ENCODE results near the gene ATR. TPM values are rescaled to one million over a fixed set of nuclear protein-coding genes. Genes with fewer than 3 reads are reported as not detected.
"Not testable (repeated sequence)": the region's sequence is repeated elsewhere in the genome, so short reads cannot be mapped to it uniquely, and the experiment has no call there.

ATR gene
- total RNA-seq, 2 experiments from 2014 or later = 29.0 to 29.5 TPM

GRCh38 chr3:142445816-142446254 is 132.7 kb downstream of the ATR start:
- H3K9me3 Mint-ChIP-seq = no peaks in the 10 kb centered on the region
- Histone ChIP-seq H3K9me3 (ENCODE audit: control insufficient read depth in 1 of 2, insufficient read depth in 1 of 2, low read length in 2 of 2) (no peaks in the 10 kb centered on the region), H3K36me3 (ENCODE audit: insufficient read depth, low read length) (peaks cover 7% of the 10 kb centered on the region), H3K4me1 (ENCODE audit: insufficient read depth, low read length) (peaks cover 22% of the 10 kb centered on the region), H3K27ac (ENCODE audit: low read depth in 1 of 2, low read length in 2 of 2) (peak overlapping the region in 1 of 2 donors; percentile 6), H3K27me3 (ENCODE audit: control insufficient read depth in 1 of 2, insufficient read depth in 2 of 2, low read length in 2 of 2) (no peaks in the 10 kb centered on the region), H3K4me3 (ENCODE audit: low read length) (peak overlapping the region; percentile 85)
- H3K4me1 Mint-ChIP-seq (ENCODE audit: low read depth) = peaks cover 75% of the 10 kb centered on the region
- POLR2A ChIA-PET = interaction anchor here (0.7 to 4.1 kb wide), 3 partner anchors 133 to 844 kb away, joined by 4 to 35 read pairs (median 9); partner anchors contain the start of genes ATR and U2SURP
- peaks cover 39% of the 10 kb centered on the region for H3K36me3 Mint-ChIP-seq (ENCODE audit: low read depth)
- CTCF ChIA-PET = no interaction called here
- H3K4me3 Mint-ChIP-seq = peak overlapping the region; percentile 95
- H3K27me3 Mint-ChIP-seq = no peaks in the 10 kb centered on the region
- no peak for ATAC-seq (ENCODE audit: poor library complexity)
- peak in 4 of 14 experiments; percentile 10 to 68 (median 36) for DNase-seq
- H3K27ac Mint-ChIP-seq = peak overlapping the region; percentile 99
- TF ChIP-seq CTCF (IDR thresholded peaks at IDR 0.05) = no peak
- intact Hi-C loops (cut with DNase I, micrococcal nuclease) = loop anchor here (5.0 kb wide), 3 partner anchors 131 to 1504 kb away; partner anchors contain the start of genes ATP1B3 (in 1 of the 2), ATR (in 1 of the 2) and SLC25A36 (in 1 of the 2)

- DNase-seq (no peak), ATAC-seq (ENCODE audit: poor library complexity) (no peak)
- H3K36me3 ChIP-seq (ENCODE audit: insufficient read depth, low read length) = peaks cover 4% of the 10 kb centered on the region
- H3K27me3 ChIP-seq (ENCODE audit: control insufficient read depth in 1 of 2, insufficient read depth in 2 of 2, low read length in 2 of 2) = no peaks in the 10 kb centered on the region
- no peak overlapping the region for H3K4me3 ChIP-seq (ENCODE audit: low read length)
- ChIA-PET CTCF (no interaction called here), POLR2A (no interaction called here)
- Mint-ChIP-seq H3K9me3 (no peaks in the 10 kb centered on the region), H3K4me1 (ENCODE audit: low read depth) (peaks cover 86% of the 10 kb centered on the region), H3K27ac (no peak overlapping the region), H3K27me3 (no peaks in the 10 kb centered on the region), H3K36me3 (ENCODE audit: low read depth) (peaks cover 33% of the 10 kb centered on the region), H3K4me3 (no peak overlapping the region)
- peaks cover 28% of the 10 kb centered on the region for H3K4me1 ChIP-seq (ENCODE audit: insufficient read depth, low read length)
- no peak for TF ChIP-seq CTCF (IDR thresholded peaks at IDR 0.05)
- H3K9me3 ChIP-seq (ENCODE audit: control insufficient read depth in 1 of 2, insufficient read depth in 1 of 2, low read length in 2 of 2) = no peaks in the 10 kb centered on the region
- no peak overlapping the region for H3K27ac ChIP-seq (ENCODE audit: low read depth in 1 of 2, low read length in 2 of 2)
- intact Hi-C loops (cut with DNase I, micrococcal nuclease) = no loop called here
Measured at GRCh38 chr3:142444343-142444742, 134.2 kb downstream of the ATR start.

- H3K4me1 Mint-ChIP-seq (ENCODE audit: low read depth) = peaks cover 88% of the 10 kb centered on the region
- H3K27ac ChIP-seq (ENCODE audit: low read depth in 1 of 2, low read length in 2 of 2); H3K36me3 ChIP-seq (ENCODE audit: insufficient read depth, low read length); H3K9me3 ChIP-seq (ENCODE audit: control insufficient read depth in 1 of 2, insufficient read depth in 1 of 2, low read length in 2 of 2); ATAC-seq (ENCODE audit: poor library complexity); POLR2A ChIA-PET; H3K27ac Mint-ChIP-seq; H3K9me3 Mint-ChIP-seq; H3K27me3 ChIP-seq (ENCODE audit: control insufficient read depth in 1 of 2, insufficient read depth in 2 of 2, low read length in 2 of 2); H3K4me3 ChIP-seq (ENCODE audit: low read length); CTCF ChIA-PET; DNase-seq; H3K27me3 Mint-ChIP-seq: not testable (repeated sequence)
- peaks cover 28% of the 10 kb centered on the region for H3K36me3 Mint-ChIP-seq (ENCODE audit: low read depth)
- H3K4me1 ChIP-seq (ENCODE audit: insufficient read depth, low read length) = peaks cover 30% of the 10 kb centered on the region
- H3K4me3 Mint-ChIP-seq = peak overlapping the region; percentile 34
- intact Hi-C loops (cut with DNase I, micrococcal nuclease) = loop anchor here in 1 of 2 experiments (2.0 kb wide), 1 partner anchor 16 kb away; no protein-coding TSS in a partner anchor
Measured at GRCh38 chr3:142443060-142443459, 135.5 kb downstream of the ATR start.

- H3K27me3 Mint-ChIP-seq; H3K27ac ChIP-seq (ENCODE audit: low read depth in 1 of 2, low read length in 2 of 2); H3K4me3 Mint-ChIP-seq; H3K4me3 ChIP-seq (ENCODE audit: low read length); H3K27me3 ChIP-seq (ENCODE audit: control insufficient read depth in 1 of 2, insufficient read depth in 2 of 2, low read length in 2 of 2); CTCF ChIA-PET; DNase-seq; H3K9me3 Mint-ChIP-seq; H3K36me3 ChIP-seq (ENCODE audit: insufficient read depth, low read length); H3K36me3 Mint-ChIP-seq (ENCODE audit: low read depth); intact Hi-C loops (cut with DNase I, micrococcal nuclease); POLR2A ChIA-PET; H3K27ac Mint-ChIP-seq; ATAC-seq (ENCODE audit: poor library complexity); H3K9me3 ChIP-seq (ENCODE audit: control insufficient read depth in 1 of 2, insufficient read depth in 1 of 2, low read length in 2 of 2): not testable (repeated sequence)
- peaks cover 28% of the 10 kb centered on the region for H3K4me1 ChIP-seq (ENCODE audit: insufficient read depth, low read length)
- peaks cover 70% of the 10 kb centered on the region for H3K4me1 Mint-ChIP-seq (ENCODE audit: low read depth)
Measured at GRCh38 chr3:142439499-142440220, 138.9 kb downstream of the ATR start.

- H3K27me3 ChIP-seq (ENCODE audit: control insufficient read depth in 1 of 2, insufficient read depth in 2 of 2, low read length in 2 of 2); H3K27ac Mint-ChIP-seq; H3K9me3 ChIP-seq (ENCODE audit: control insufficient read depth in 1 of 2, insufficient read depth in 1 of 2, low read length in 2 of 2); H3K27me3 Mint-ChIP-seq; intact Hi-C loops (cut with DNase I, micrococcal nuclease); DNase-seq; H3K4me3 Mint-ChIP-seq; H3K36me3 ChIP-seq (ENCODE audit: insufficient read depth, low read length); H3K9me3 Mint-ChIP-seq; ATAC-seq (ENCODE audit: poor library complexity); H3K27ac ChIP-seq (ENCODE audit: low read depth in 1 of 2, low read length in 2 of 2); H3K4me3 ChIP-seq (ENCODE audit: low read length); CTCF ChIA-PET: not testable (repeated sequence)
- POLR2A ChIA-PET = interaction anchor here (0.9 to 1.3 kb wide), 2 partner anchors 9 to 10 kb away, joined by 3 to 4 read pairs; no protein-coding TSS in a partner anchor
- Mint-ChIP-seq H3K4me1 (ENCODE audit: low read depth) (peaks cover 54% of the 10 kb centered on the region), H3K36me3 (ENCODE audit: low read depth) (peaks cover 14% of the 10 kb centered on the region)
- H3K4me1 ChIP-seq (ENCODE audit: insufficient read depth, low read length) = peaks cover 15% of the 10 kb centered on the region
Measured at GRCh38 chr3:142438096-142438495, 140.4 kb downstream of the ATR start.
